Spleen (tissue), 7 donors: ENCODE results near the gene PRPF19.

Experiments used
- CTCF ChIP-seq, 11 experiments: fragments of 200-600 bp in 7 of 11; fragments of 450-650 bp in 4 of 11; sonication (generic) in 4 of 11; IDR thresholded peaks in 8 of 11; conservative IDR thresholded peaks in 3 of 11; 1 replicate in 7 of 11; 2 replicates in 4 of 11; pipeline versions ENCODE4 v1.4.0 to v1.8.0; 2016 to 2021; ENCODE audit warnings: antibody characterized with exemption in 11 of 11, inconsistent platforms in 4 of 11, mild to moderate bottlenecking in 1 of 11
- POLR2A ChIP-seq, 3 donors: fragments of 450-650 bp; IDR thresholded peaks; one replicate each; pipeline ENCODE4 v1.5.1; 2017; ENCODE audit warnings: antibody characterized with exemption in 3 of 3, mild to moderate bottlenecking in 1 of 3
- POLR2AphosphoS5 ChIP-seq, 3 donors: sonication (generic); formaldehyde crosslinking; IDR thresholded peaks; one replicate each; pipeline ENCODE4 v1.5.1; 2017; ENCODE audit warnings: antibody characterized with exemption in 3 of 3
- donor health status: DM: no; HTN: no; CAD: no; lungs with moderate emphysema.
- donor health status: DM: no; HTN: no; CAD: no.
- donor health status: DM: no; HTN: no; CAD: no.

- TF ChIP-seq CTCF (IDR thresholded peaks at IDR 0.05 in 8 of 11, conservative IDR thresholded peaks at IDR 0.05 in 3 of 11), result no peak
- no peak for TF ChIP-seq POLR2A (IDR thresholded peaks at IDR 0.05)
- TF ChIP-seq POLR2AphosphoS5 (IDR thresholded peaks at IDR 0.05), result no peak
Observed at GRCh38 chr11:60916669-60917206, 10.4 kb upstream of the PRPF19 start.
